ENCODE results near the gene SYK. TPM values are rescaled to one million over a fixed set of nuclear protein-coding genes. Genes with fewer than 3 reads are reported as not detected.
"Not testable (repeated sequence)": the region's sequence is repeated elsewhere in the genome, so short reads cannot be mapped to it uniquely, and the experiment has no call there.

The SYK gene
- total and polyA plus RNA-seq, 2 donors (not counting 1 experiment from before 2014, with no cell fraction given), result not detected

DNA sequence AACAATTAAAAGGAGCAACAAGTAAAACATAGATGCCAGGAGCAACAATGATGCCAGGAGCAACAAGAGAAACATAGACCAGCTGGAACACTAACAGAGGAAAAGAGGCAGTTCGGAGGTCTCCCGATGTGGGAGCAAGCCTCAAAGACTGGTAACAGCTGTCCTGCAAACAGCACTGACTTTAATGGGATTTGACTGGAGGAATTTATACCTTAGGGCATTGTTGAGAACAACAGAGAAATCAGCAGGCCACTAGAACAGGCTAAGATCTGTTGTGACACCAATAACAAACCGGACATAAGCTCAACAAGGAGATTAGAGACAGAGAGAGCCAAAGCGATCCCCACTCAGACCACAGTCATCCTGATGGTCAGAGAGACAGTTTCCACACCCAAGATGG, 11.8 kb upstream of the SYK start:
- H3K79me2 ChIP-seq (ENCODE audit: control insufficient read depth, insufficient read depth, low read length), result no peaks in the 10 kb centered on the region
- H3K4me3 ChIP-seq (replicated peaks in 1 of 4; ENCODE audit: control extremely low read depth in 1 of 4, insufficient read depth in 1 of 4, low read depth in 3 of 4, low read length in 4 of 4), result no peak overlapping the region
- no peaks in the 10 kb centered on the region for H3K36me3 ChIP-seq (ENCODE audit: control insufficient read depth, insufficient read depth, low read length)
- H3K27me3 ChIP-seq (ENCODE audit: control insufficient read depth, insufficient read depth, low read length), result no peaks in the 10 kb centered on the region
- H3K4me2 ChIP-seq (ENCODE audit: extremely low read depth, insufficient read depth, low read length), result no peak overlapping the region
- H3K9ac ChIP-seq (ENCODE audit: insufficient read depth, low read length), result no peak overlapping the region
- H3K27ac ChIP-seq (ENCODE audit: insufficient read depth, low read length), result no peak overlapping the region
- no peaks in the 10 kb centered on the region for H4K20me1 ChIP-seq (ENCODE audit: control insufficient read depth, extremely low read depth, insufficient read depth, low read length)
- no peak overlapping the region for H2AFZ ChIP-seq (ENCODE audit: low read length)
- TF ChIP-seq, protein P1, sequence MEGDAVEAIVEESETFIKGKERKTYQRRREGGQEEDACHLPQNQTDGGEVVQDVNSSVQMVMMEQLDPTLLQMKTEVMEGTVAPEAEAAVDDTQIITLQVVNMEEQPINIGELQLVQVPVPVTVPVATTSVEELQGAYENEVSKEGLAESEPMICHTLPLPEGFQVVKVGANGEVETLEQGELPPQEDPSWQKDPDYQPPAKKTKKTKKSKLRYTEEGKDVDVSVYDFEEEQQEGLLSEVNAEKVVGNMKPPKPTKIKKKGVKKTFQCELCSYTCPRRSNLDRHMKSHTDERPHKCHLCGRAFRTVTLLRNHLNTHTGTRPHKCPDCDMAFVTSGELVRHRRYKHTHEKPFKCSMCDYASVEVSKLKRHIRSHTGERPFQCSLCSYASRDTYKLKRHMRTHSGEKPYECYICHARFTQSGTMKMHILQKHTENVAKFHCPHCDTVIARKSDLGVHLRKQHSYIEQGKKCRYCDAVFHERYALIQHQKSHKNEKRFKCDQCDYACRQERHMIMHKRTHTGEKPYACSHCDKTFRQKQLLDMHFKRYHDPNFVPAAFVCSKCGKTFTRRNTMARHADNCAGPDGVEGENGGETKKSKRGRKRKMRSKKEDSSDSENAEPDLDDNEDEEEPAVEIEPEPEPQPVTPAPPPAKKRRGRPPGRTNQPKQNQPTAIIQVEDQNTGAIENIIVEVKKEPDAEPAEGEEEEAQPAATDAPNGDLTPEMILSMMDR (conservative IDR thresholded peaks at IDR 0.05 in 1 of 2, IDR thresholded peaks at IDR 0.05 in 1 of 2; ENCODE audit: low read depth in 1 of 2, low read length in 2 of 2), result no peak
- TF ChIP-seq EZH2 (IDR thresholded peaks at IDR 0.05; ENCODE audit: low read length, missing control alignments), result no peak
- DNase-seq (ENCODE audit: low read depth in 2 of 2), result no peak
- no peaks in the 10 kb centered on the region for H3K4me1 ChIP-seq (ENCODE audit: control insufficient read depth, extremely low read depth, insufficient read depth, low read length)
- H3K9me3 ChIP-seq (ENCODE audit: control insufficient read depth, insufficient read depth, low read depth, low read length), result no peaks in the 10 kb centered on the region

- not testable (repeated sequence) for H4K20me1 ChIP-seq (ENCODE audit: control insufficient read depth, extremely low read depth, insufficient read depth, low read length)
These were observed 8.6 kb upstream of the SYK start for GRCh38 chr9:90793024-90793423.

GRCh38 chr9:90793729-90794128, 7.9 kb upstream of the SYK start:
- no peaks in the 10 kb centered on the region for H4K20me1 ChIP-seq (ENCODE audit: control insufficient read depth, extremely low read depth, insufficient read depth, low read length)
- no peaks in the 10 kb centered on the region for H3K36me3 ChIP-seq (ENCODE audit: control insufficient read depth, insufficient read depth, low read length)
- TF ChIP-seq, protein P1 (conservative IDR thresholded peaks at IDR 0.05 in 1 of 2, IDR thresholded peaks at IDR 0.05 in 1 of 2; ENCODE audit: low read depth in 1 of 2, low read length in 2 of 2), result no peak
- TF ChIP-seq EZH2 (IDR thresholded peaks at IDR 0.05; ENCODE audit: low read length, missing control alignments), result no peak
- no peaks in the 10 kb centered on the region for H3K27me3 ChIP-seq (ENCODE audit: control insufficient read depth, insufficient read depth, low read length)
- no peaks in the 10 kb centered on the region for H3K4me1 ChIP-seq (ENCODE audit: control insufficient read depth, extremely low read depth, insufficient read depth, low read length)
- H3K4me3 ChIP-seq (replicated peaks in 1 of 4; ENCODE audit: control extremely low read depth in 1 of 4, insufficient read depth in 1 of 4, low read depth in 3 of 4, low read length in 4 of 4), result no peak overlapping the region
- no peak overlapping the region for H3K4me2 ChIP-seq (ENCODE audit: extremely low read depth, insufficient read depth, low read length)
- no peaks in the 10 kb centered on the region for H3K9me3 ChIP-seq (ENCODE audit: control insufficient read depth, insufficient read depth, low read depth, low read length)
- no peak overlapping the region for H3K9ac ChIP-seq (ENCODE audit: insufficient read depth, low read length)
- H2AFZ ChIP-seq (ENCODE audit: low read length), result no peak overlapping the region
- no peak for DNase-seq (ENCODE audit: low read depth in 2 of 2)
- no peaks in the 10 kb centered on the region for H3K79me2 ChIP-seq (ENCODE audit: control insufficient read depth, insufficient read depth, low read length)
- no peak overlapping the region for H3K27ac ChIP-seq (ENCODE audit: insufficient read depth, low read length)

More at GRCh38 chr9:90793024-90793423, 8.6 kb upstream of the SYK start:
- not testable (repeated sequence) for H3K4me3 ChIP-seq (replicated peaks in 1 of 4; ENCODE audit: control extremely low read depth in 1 of 4, insufficient read depth in 1 of 4, low read depth in 3 of 4, low read length in 4 of 4); H3K79me2 ChIP-seq (ENCODE audit: control insufficient read depth, insufficient read depth, low read length); H3K4me1 ChIP-seq (ENCODE audit: control insufficient read depth, extremely low read depth, insufficient read depth, low read length); H3K27me3 ChIP-seq (ENCODE audit: control insufficient read depth, insufficient read depth, low read length); DNase-seq (ENCODE audit: low read depth in 2 of 2); H3K4me2 ChIP-seq (ENCODE audit: extremely low read depth, insufficient read depth, low read length); H3K9me3 ChIP-seq (ENCODE audit: control insufficient read depth, insufficient read depth, low read depth, low read length); H2AFZ ChIP-seq (ENCODE audit: low read length); H3K27ac ChIP-seq (ENCODE audit: insufficient read depth, low read length); H3K36me3 ChIP-seq (ENCODE audit: control insufficient read depth, insufficient read depth, low read length); H3K9ac ChIP-seq (ENCODE audit: insufficient read depth, low read length)
